Effector memory CD4-positive, alpha-beta T cell (primary cell): ENCODE measurements around the gene XRCC3.

ENCODE experiments used
- DNase-seq, 3 donors: peaks; one replicate each; pipeline ENCODE4 v3.0.0-alpha.2; 2020
- H3K27ac ChIP-seq: 2 replicates; pipeline ENCODE4 v1.7.0; 2013; ENCODE audit warnings: mild to moderate bottlenecking, low read length, moderate library complexity; ENCODE audit not compliant: insufficient read depth, poor library complexity, severe bottlenecking
- H3K27me3 ChIP-seq: replicated peaks from 2 replicates; pipeline ENCODE4 v1.7.0; 2013; ENCODE audit warnings: mild to moderate bottlenecking, low read length; ENCODE audit not compliant: insufficient read depth, control insufficient read depth, poor library complexity, severe bottlenecking
- H3K36me3 ChIP-seq: 2 replicates; pipeline ENCODE4 v1.7.0; 2013; ENCODE audit warnings: mild to moderate bottlenecking, low read length, moderate library complexity; ENCODE audit not compliant: control insufficient read depth, insufficient read depth
- H3K4me1 ChIP-seq: 2 replicates; pipeline ENCODE4 v1.7.0; 2013; ENCODE audit warnings: low read length, mild to moderate bottlenecking; ENCODE audit not compliant: control insufficient read depth, insufficient read depth, poor library complexity, severe bottlenecking
- H3K4me3 ChIP-seq: 2 replicates; pipeline ENCODE4 v1.7.0; 2013; ENCODE audit warnings: low read length, low read depth, mild to moderate bottlenecking; ENCODE audit not compliant: insufficient read depth, poor library complexity, severe bottlenecking
- H3K9me3 ChIP-seq: 2 replicates; pipeline ENCODE4 v1.7.0; 2013; ENCODE audit warnings: mild to moderate bottlenecking, low read length, moderate library complexity; ENCODE audit not compliant: control insufficient read depth
- total RNA-seq, 3 donors: gene quantifications; one replicate each; lab custom pipeline; 2026; lab: John Stamatoyannopoulos, UW

The XRCC3 gene
- total RNA-seq, result 6.0 to 8.7 (median 6.9) reads per million in 3 donors

DNA sequence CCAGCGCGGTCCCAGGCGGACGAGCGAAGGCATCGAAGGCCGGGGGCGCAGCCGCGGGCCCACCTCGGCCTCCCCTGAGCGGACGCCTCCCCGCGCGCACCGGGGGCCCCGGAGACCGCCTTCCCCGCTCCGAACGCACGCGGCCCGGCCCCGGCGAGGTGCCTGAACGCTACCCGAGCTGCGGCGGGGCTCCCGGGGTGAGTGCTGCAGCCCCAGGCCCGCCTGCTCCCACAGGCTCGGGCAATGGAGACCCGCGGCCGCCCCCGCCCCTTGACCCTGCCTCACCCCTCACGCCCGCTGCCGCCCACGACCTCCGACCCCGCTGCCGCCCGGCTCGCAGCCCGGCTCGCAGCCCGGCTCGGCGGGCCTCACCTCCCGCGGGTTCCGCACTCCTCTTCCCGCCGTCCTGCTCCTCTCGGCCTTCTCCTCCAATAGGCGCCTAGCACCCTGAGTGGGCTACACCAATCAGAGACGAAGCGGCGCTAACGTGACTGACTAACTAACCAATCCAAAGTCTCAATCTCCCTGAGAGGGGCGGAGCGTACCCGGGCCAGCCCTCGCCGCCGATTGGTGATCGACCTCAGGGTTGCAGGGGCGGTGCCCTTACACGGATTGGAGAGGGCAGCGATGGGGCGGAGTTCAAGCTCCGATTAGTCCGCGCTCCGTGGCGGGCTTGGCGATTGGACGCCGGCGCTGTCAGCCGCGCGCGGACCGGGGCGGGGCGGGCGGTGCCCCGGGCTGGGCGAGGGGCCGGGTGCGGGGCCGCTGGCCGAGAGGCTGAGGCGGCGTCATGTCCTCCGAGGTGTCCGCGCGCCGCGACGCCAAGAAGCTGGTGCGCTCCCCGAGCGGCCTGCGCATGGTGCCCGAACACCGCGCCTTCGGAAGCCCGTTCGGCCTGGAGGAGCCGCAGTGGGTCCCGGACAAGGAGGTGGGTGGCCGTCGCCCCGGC, at the start of gene XRCC3, which contains the start of gene ZFYVE21:
Gene XRCC3, minus strand, starts transcription at position 400 of the 949 bp plus-strand sequence. CDS start 4,364 bp downstream, outside the sequence.
Gene ZFYVE21, plus strand, starts transcription at position 759 of the 949 bp plus-strand sequence. Its CDS starts 32 bp downstream, at position 791.
- Histone ChIP-seq H3K4me3 (peak within 1 kb of the TSS; percentile 66), H3K27me3 (no peaks in the 10 kb centered on the region), H3K27ac (peak within 1 kb of the TSS; percentile 37), H3K36me3 (no peaks in the 10 kb centered on the region), H3K4me1 (peaks cover 9% of the 10 kb centered on the region), H3K9me3 (no peaks in the 10 kb centered on the region)
- peak; percentile 99 for DNase-seq

GRCh38 chr14:103763730-103764488, 48.7 kb upstream of the XRCC3 start:
- Histone ChIP-seq H3K27me3 (no peaks in the 10 kb centered on the region), H3K27ac (no peak overlapping the region), H3K9me3 (no peaks in the 10 kb centered on the region), H3K4me3 (no peak overlapping the region), H3K4me1 (no peaks in the 10 kb centered on the region), H3K36me3 (no peaks in the 10 kb centered on the region)
- DNase-seq, result no peak

DNA sequence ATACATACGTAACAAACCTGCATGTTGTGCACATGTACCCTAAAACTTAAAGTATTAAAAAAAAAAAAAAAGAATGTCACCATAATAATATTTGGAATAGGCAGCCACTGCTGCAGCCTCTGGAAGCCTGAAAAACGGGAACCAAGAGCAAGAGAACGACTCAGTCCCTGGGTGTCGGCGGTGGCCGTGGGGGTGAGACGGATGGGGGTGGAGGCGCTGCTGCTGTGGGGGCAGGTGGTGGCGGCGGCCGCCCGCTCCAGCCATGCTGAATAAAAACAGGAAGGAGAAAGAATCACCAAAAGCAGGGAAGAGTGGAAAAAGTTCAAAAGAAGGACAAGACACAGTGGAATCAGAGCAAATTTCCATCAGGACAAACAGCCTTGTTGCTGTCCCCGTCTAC, 47.3 kb upstream of the XRCC3 start:
- no peaks in the 10 kb centered on the region for H3K36me3 ChIP-seq
- no peaks in the 10 kb centered on the region for H3K9me3 ChIP-seq
- H3K4me3 ChIP-seq, result no peak overlapping the region
- H3K27me3 ChIP-seq, result no peaks in the 10 kb centered on the region
- no peak for DNase-seq
- no peak overlapping the region for H3K27ac ChIP-seq
- no peaks in the 10 kb centered on the region for H3K4me1 ChIP-seq

GRCh38 chr14:103762036-103762435, 46.8 kb upstream of the XRCC3 start:
- Histone ChIP-seq H3K9me3 (no peaks in the 10 kb centered on the region), H3K4me3 (no peak overlapping the region), H3K36me3 (no peaks in the 10 kb centered on the region), H3K27ac (no peak overlapping the region), H3K27me3 (no peaks in the 10 kb centered on the region), H3K4me1 (no peaks in the 10 kb centered on the region)
- DNase-seq, result no peak

GRCh38 chr14:103758059-103758776, 43.0 kb upstream of the XRCC3 start:
- Histone ChIP-seq H3K27ac (no peak overlapping the region), H3K36me3 (no peaks in the 10 kb centered on the region), H3K4me3 (no peak overlapping the region), H3K9me3 (no peaks in the 10 kb centered on the region), H3K4me1 (no peaks in the 10 kb centered on the region), H3K27me3 (no peaks in the 10 kb centered on the region)
- DNase-seq, result no peak

DNA sequence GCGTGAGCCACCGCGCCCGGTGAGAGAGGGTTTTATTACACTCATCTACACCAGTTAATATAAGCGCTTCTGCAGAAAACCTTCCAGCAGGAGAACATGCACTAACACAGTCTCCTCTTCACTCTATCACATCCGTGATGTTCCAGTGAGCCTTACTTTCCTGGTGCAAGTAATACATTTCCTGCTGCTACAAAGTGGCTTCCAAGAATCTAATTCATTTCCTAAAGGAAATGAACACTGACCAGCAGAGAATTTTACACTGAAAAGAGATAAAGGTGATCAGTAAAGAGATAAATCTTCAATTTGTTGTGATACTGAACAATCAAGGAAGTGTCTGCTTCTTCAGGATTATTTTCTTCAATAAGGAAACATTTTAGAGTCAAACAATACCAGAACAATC, 39.8 kb upstream of the XRCC3 start:
- H3K4me3 ChIP-seq, result no peak overlapping the region
- no peaks in the 10 kb centered on the region for H3K9me3 ChIP-seq
- H3K36me3 ChIP-seq, result peaks cover 3% of the 10 kb centered on the region
- H3K4me1 ChIP-seq, result no peaks in the 10 kb centered on the region
- no peak overlapping the region for H3K27ac ChIP-seq
- DNase-seq, result no peak
- H3K27me3 ChIP-seq, result no peaks in the 10 kb centered on the region

DNA sequence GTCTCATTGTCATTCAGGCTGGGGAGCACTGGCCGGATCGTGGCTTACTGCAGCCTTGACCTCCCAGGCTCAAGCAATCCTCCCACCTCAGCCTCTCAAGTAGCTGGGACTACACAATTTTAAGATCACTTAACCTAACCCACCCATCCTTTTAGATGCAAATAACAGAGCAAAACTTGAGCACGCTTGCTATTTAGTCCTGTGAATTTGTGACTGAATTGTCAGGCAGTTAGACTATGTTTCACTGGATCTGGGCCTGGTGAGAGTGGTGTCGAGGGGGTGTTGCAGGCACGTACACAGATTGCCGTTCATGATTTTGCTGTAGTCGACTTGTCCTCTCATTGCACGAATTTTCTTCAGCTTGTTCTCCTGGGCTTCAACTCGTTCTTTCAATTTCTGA, 38.5 kb upstream of the XRCC3 start:
- Histone ChIP-seq H3K4me3 (no peak overlapping the region), H3K9me3 (no peaks in the 10 kb centered on the region), H3K27ac (no peak overlapping the region), H3K4me1 (no peaks in the 10 kb centered on the region), H3K36me3 (peaks cover 3% of the 10 kb centered on the region), H3K27me3 (no peaks in the 10 kb centered on the region)
- no peak for DNase-seq

GRCh38 chr14:103749860-103750259, 34.6 kb upstream of the XRCC3 start:
- H3K4me1 ChIP-seq, result no peaks in the 10 kb centered on the region
- no peaks in the 10 kb centered on the region for H3K9me3 ChIP-seq
- no peak overlapping the region for H3K27ac ChIP-seq
- peaks cover 7% of the 10 kb centered on the region for H3K36me3 ChIP-seq
- H3K4me3 ChIP-seq, result no peak overlapping the region
- H3K27me3 ChIP-seq, result no peaks in the 10 kb centered on the region
- no peak for DNase-seq

DNA sequence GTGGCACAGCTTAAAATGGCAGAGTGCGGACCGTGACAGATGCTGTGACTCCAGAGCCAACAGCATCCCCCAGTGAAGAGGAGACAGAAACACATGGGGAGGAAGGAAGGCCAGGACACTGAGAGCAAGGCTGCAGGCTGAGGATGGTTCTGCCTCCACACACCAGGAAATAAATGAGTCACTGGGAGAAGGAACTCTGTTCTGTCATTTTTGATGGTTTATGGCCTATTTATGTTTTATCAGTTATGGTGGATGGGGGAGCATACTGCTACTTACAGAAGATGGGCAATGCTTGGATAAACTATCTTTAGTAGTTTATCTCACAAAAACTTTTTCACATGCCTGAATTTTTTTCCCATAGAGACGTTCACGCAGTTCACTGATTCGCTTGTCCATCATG, 34.2 kb upstream of the XRCC3 start:
- H3K27me3 ChIP-seq, result no peaks in the 10 kb centered on the region
- H3K4me1 ChIP-seq, result no peaks in the 10 kb centered on the region
- peaks cover 11% of the 10 kb centered on the region for H3K36me3 ChIP-seq
- H3K27ac ChIP-seq, result no peak overlapping the region
- DNase-seq, result no peak
- no peaks in the 10 kb centered on the region for H3K9me3 ChIP-seq
- no peak overlapping the region for H3K4me3 ChIP-seq
